Stimulated activated CD4-positive, alpha-beta T cell treated with anti-CD3 and anti-CD28 coated beads, TNF-alpha, amount 100 ng/mL, for 48 hours (primary cell): ENCODE measurements around the gene FAM131B.

ENCODE experiments used
- DNase-seq, 3 donors: peaks; one replicate each; pipeline ENCODE4 v3.0.0-alpha.2; 2020; ENCODE audit warnings: low read depth in 3 of 3

Gene FAM131B

DNA sequence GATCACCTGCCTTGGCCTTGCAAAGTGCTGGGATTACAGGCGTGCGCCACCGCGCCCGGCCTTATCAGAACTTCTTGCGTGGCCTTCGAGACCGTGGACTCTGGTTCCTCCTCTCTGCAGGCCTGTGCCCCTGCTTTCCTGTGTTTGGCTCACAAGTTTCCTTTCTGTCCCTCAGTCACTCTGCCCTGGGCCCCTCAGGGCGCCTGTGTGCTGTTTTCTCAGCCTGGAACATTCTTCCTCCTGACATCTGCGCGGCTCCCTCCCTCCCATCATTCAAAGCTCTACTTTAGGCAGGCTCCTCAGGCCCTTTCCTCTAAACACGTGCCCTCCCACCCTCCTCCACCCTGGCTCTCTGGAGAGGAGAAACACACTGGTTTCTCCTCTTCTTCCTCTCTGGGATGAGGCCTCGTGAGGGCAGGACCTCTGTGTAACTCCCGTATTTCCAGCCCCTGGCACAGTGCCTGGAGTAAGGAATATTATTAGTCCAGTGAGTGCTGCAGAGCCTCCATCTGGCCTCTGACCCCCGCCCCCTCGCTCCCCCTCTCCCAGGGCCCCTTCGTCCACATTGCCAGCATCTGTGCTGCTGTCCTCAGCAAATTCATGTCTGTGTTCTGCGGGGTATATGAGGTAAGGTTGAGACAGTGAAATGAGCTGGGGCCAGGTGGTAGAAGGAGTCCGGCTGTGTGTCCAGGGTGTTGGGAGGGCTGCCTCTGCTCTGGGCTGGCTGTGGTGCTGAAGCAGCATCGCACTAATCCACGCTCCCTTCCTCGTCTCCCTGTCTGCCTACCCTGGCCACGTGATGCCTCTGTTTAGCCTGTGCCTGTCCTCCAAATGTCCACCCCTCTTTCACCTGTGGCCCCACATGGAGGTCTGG, 39.5 kb downstream of the FAM131B start:
- no peak for DNase-seq

DNA sequence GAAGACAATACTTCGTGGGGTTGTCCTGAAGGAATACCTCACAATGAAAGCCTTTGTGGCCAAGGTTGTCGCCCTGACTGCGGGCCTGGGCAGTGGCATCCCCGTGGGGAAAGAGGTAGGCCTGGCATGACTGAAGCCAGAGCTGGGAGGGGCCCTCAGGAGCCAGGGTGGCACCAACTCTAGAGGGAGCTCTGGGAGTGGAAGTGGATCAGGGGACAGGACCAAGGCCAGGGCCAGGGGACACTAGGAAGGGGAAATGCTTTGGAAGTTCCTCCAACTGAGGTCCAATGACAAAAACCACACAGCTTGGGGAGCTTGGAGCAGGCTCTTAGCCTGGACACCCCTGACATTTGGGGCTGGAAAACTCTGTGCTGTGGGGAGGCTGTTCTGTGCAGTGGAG, 40.8 kb downstream of the FAM131B start:
- DNase-seq: no peak

DNA sequence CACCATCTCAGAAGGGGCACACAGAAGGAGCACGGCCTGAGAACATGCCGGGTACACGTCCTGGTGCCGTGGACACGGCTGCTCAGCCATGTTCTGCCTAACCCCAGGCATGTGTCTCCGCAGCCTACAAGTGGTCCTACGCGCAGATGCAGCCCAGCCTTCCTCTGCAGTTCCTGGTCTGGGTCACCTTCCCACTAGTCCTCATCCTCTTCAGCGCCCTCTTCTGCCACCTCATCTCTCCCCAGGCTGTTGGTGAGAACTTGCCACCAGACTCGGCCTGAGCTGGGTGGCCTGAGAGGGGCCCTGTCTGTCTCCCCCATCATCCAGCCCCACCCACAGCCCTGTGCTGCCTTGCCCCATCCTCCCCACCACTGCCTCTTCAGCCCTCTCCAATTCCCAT, 41.3 kb downstream of the FAM131B start:
- DNase-seq: no peak

DNA sequence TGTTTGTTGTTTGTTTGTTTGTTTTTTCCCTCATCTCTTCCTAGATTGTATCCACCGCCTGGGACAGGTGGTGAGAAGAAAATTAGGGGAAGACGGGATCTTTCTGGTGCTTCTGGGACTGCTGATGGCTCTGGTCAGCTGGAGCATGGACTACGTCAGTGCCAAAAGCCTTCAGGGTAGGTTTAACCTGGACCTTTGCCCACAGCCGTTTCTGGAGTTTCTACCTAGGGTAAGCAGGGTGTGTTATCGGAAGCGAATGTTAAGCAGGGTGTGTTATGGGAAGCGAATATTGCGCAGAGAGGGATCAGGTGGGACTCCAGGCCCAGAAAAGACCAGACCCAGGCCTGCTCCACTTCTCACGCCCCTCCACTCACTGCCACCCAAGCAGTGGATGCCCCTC, 41.9 kb downstream of the FAM131B start:
- no peak for DNase-seq

DNA sequence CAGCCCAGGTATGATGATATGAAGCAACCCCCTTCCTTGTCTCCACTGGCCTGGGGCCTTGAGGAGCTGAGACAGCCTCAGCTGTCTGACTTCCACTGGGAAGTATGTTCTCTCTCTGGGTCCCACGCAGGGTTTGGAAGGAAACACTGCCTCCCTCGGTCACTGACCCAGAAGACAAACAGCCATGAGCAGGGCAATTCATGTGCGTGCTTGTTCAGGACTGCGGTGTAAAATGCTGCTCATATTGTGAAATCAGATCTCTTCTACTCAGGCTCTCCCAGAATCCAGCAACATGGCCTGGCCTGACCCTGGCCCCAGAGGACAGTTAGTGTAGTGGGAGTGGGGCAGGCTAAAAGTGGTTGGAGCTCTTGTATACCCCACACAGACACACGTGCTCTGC, 43.9 kb downstream of the FAM131B start:
- no peak for DNase-seq

DNA sequence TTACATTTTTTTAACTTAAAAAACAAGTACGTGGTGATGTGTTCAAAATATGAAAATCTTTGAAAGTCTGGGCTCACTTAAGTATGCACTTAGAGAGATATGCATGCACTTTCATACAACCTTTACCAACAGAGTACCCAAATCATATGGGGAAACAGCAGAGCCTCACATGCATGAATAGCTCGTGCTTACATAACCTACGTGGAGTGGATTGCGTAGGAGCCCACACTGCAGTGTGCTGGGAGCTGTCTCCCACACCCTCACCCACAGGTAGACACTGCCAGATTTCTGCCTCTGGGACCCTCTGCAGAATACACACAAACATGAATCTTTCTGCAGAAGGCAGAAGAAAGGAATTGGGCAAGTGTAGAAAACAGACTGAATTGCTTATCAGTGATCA, 46.0 kb downstream of the FAM131B start:
- no peak for DNase-seq

DNA sequence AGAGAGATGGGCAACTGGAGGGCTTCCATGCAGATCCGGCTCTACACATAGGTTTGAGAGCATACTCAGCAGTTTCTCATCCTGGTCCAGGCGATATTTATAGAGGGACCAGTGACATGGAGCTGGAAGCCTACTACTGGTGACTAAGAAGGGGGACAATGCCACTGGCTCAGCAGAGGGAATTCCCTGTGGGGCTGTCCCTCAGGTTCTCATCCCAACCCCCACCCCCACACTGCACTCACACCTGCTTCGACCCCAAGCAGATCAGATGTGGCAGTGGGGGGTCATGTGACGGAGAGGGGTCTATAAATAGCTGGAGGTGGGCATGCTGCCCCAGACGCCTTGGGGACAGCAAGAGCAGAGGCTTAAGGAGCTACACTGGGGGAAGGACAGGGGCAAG, 46.7 kb downstream of the FAM131B start, which contains the start of gene CLCN1:
TSS of gene CLCN1 (plus strand) at position 336 of the 400 bp plus-strand sequence. CDS start 102 bp downstream, outside the sequence.
- no peak for DNase-seq

DNA sequence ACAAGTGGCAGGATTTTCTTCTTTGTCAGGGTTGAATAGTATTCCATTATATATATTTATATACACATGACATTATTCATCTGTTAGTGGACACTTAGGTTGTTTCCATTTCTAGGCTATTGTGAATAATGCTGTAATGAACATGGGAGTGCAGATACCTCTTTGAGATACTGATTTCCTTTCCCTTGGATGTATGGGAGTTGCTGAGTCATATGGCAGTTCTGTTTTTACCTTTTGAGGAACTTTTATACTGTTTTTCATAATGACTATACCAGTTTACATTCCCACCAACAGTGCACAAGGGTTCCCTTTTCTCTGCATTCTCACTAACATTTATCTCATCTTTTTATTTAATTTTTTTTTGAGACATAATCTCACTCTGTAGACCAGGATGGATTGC, 48.4 kb downstream of the FAM131B start:
- DNase-seq: no peak

DNA sequence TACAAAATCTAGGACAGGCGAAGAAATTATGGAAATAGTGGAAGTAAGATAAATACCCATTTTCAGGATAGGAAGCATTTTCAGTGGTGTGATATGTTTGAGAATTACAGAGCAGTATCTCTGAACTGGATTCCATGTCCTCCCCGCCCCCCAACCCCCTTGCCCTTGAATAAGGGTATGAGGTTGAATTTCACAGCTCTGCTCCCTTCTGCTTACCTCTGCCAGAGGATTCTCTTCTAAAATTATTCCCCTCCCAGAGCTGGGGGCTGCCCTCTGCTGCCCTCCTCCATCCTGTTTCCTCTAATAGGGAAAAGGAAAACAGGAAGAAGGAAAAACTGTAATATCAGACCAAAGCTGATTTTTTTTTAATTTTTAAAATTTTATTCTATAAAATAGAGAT, 53.9 kb downstream of the FAM131B start:
- DNase-seq: no peak

DNA sequence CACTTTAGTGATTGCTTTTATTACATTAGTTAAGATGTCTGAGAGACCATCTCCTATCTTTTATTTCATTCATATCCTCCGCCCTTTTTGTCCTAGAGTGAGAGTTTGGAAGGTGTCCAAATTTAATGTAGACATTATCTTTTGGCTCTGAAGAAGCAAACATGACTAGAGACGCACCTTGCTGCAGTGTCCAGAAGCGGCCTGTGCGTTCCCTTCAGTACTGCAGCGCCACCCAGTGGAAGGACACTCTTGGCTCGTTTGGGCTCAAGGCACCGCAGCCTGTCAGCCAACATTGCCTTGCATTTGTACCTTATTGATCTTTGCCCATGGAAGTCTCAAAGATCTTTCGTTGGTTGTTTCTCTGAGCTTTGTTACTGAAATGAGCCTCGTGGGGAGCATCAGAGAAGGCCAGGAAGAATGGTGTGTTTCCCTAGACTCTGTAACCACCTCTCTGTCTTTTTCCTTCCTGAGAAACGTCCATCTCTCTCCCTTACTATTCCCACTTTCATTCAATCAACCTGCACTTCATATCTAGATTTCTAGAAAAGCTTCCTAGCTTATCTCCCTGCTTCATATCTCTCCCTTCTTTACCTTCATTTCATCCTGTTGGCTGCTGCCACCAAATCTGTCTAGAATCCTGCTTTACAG, 57.0 kb downstream of the FAM131B start:
- peak; percentile 36 to 65 (median 51) for DNase-seq

DNA sequence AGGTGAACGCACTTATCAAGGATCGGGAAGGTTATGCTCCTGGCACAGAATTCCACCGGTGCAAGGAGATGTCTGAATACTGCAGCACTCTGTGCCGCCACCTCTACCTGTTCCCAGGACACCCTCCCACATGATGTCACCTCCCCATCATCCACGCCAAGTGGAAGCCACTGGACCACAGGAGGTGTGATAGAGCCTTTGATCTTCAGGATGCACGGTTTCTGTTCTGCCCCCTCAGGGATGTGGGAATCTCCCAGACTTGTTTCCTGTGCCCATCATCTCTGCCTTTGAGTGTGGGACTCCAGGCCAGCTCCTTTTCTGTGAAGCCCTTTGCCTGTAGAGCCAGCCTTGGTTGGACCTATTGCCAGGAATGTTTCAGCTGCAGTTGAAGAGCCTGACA, 57.6 kb downstream of the FAM131B start:
- no peak for DNase-seq

DNA sequence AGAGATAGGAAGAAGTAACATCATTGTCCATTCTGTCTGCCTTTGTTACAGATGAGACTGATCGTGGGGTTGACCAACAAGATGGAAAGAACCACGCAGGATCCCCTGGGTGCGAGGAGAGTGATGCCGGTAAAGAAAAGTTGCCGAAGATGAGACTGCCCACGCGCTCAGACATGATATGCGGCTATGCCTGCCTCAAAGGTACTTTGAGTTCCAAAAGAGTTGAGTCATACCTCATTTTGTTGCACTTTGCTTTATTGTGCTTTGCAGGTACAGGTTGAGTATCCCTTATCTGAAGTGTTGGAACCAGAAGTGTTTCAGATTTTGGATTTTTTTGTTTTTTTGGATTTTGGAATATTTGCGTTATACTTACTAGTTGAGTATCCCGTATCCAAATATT, 58.8 kb downstream of the FAM131B start:
- DNase-seq: no peak
